WTC11 (cell line): ENCODE results near the gene ADK. TPM values are rescaled to one million over a fixed set of nuclear protein-coding genes. Genes with fewer than 3 reads are reported as not detected.

ENCODE experiments used
- ATAC-seq: fragments of 200-7000 bp; cut with Tn5 transposase; 2 replicates; pipeline ENCODE4 v1.10.0; 2021; ENCODE audit warnings: mild to moderate bottlenecking, moderate library complexity
- CTCF ChIA-PET: fragments of 300-600 bp; sonication (Branson Sonifier 250); formaldehyde crosslinking; loops from one replicate; lab custom pipeline; 2021; ENCODE audit warnings: antibody characterized with exemption; lab: Charles Lee
- POLR2A ChIA-PET: fragments of 350-600 bp; sonication (Branson Sonifier 250); formaldehyde crosslinking; loops from one replicate; lab custom pipeline; 2021; ENCODE audit warnings: antibody characterized with exemption; lab: Charles Lee
- DNase-seq: peaks from one replicate; pipeline ENCODE4 v3.0.0; 2021; ENCODE audit warnings: low spot score
- H3K27ac Mint-ChIP-seq: 2 replicates; pipeline ENCODE4 v1.8.0; 2021; ENCODE audit warnings: mixed read lengths
- H3K27me3 Mint-ChIP-seq: 2 replicates; pipeline ENCODE4 v1.8.0; 2021; ENCODE audit warnings: low read depth, mild to moderate bottlenecking, moderate library complexity, mixed read lengths
- H3K36me3 Mint-ChIP-seq: 2 replicates; pipeline ENCODE4 v1.8.0; 2021; ENCODE audit warnings: mixed read lengths
- H3K4me1 Mint-ChIP-seq: 2 replicates; pipeline ENCODE4 v1.8.0; 2022; ENCODE audit warnings: mixed read lengths
- H3K4me3 Mint-ChIP-seq: 2 replicates; pipeline ENCODE4 v1.8.0; 2021; ENCODE audit warnings: mild to moderate bottlenecking, moderate library complexity, mixed read lengths
- H3K9me3 Mint-ChIP-seq: 2 replicates; pipeline ENCODE4 v1.8.0; 2021; ENCODE audit warnings: mixed read lengths
- AR ChIP-seq: fragments of 250-450 bp; sonication (Bioruptor Pico); IDR thresholded peaks from 2 replicates; pipeline ENCODE4 v1.9.0; 2021; ENCODE audit warnings: mild to moderate bottlenecking
- CTCF ChIP-seq: fragments of 200-600 bp; IDR thresholded peaks from 2 replicates; pipeline ENCODE4 v1.8.0; 2022; ENCODE audit warnings: antibody characterized with exemption
- EMX1 ChIP-seq: fragments of 250-450 bp; sonication (Bioruptor Pico); IDR thresholded peaks from 2 replicates; pipeline ENCODE4 v1.8.0; 2021; ENCODE audit warnings: mild to moderate bottlenecking
- FOXP4 ChIP-seq: sonication (generic); formaldehyde crosslinking; IDR thresholded peaks from 2 replicates; pipeline ENCODE4 v1.8.0; 2022; ENCODE audit warnings: mild to moderate bottlenecking, missing genetic modification reagents
- GABPB1 ChIP-seq: sonication (generic); formaldehyde crosslinking; IDR thresholded peaks from 2 replicates; pipeline ENCODE4 v1.8.1; 2023; ENCODE audit warnings: mild to moderate bottlenecking, missing genetic modification reagents
- GRHL2 ChIP-seq: fragments of 250-450 bp; sonication (Bioruptor Pico); IDR thresholded peaks from 2 replicates; pipeline ENCODE4 v1.8.0; 2022; ENCODE audit warnings: mild to moderate bottlenecking, moderate library complexity; ENCODE audit not compliant: insufficient replicate concordance, severe bottlenecking
- JUN ChIP-seq: sonication (generic); formaldehyde crosslinking; IDR thresholded peaks from 2 replicates; pipeline ENCODE4 v1.8.0; 2023; ENCODE audit warnings: mild to moderate bottlenecking, missing genetic modification reagents
- MAX ChIP-seq: sonication (generic); formaldehyde crosslinking; IDR thresholded peaks from 2 replicates; pipeline ENCODE4 v1.8.0; 2022; ENCODE audit warnings: mild to moderate bottlenecking, missing genetic modification reagents
- OVOL2 ChIP-seq: fragments of 250-450 bp; sonication (Bioruptor Pico); IDR thresholded peaks from 2 replicates; pipeline ENCODE4 v1.9.0; 2021; ENCODE audit warnings: mild to moderate bottlenecking, borderline replicate concordance
- PRDM15 ChIP-seq: sonication (generic); formaldehyde crosslinking; IDR thresholded peaks from 2 replicates; pipeline ENCODE4 v1.8.0; 2022; ENCODE audit warnings: missing genetic modification reagents
- ZBTB21 ChIP-seq: sonication (generic); formaldehyde crosslinking; IDR thresholded peaks from 2 replicates; pipeline ENCODE4 v1.8.1; 2023; ENCODE audit warnings: mild to moderate bottlenecking, missing genetic modification reagents, borderline replicate concordance
- ZBTB43 ChIP-seq: sonication (generic); formaldehyde crosslinking; IDR thresholded peaks from 2 replicates; pipeline ENCODE4 v1.8.1; 2023; ENCODE audit warnings: mild to moderate bottlenecking, missing genetic modification reagents
- ZNF138 ChIP-seq: sonication (generic); formaldehyde crosslinking; conservative IDR thresholded peaks from 2 replicates; pipeline ENCODE4 v1.8.1; 2022; ENCODE audit warnings: mild to moderate bottlenecking, moderate library complexity, missing genetic modification reagents
- ZNF671 ChIP-seq: fragments of 250-450 bp; sonication (Bioruptor Pico); IDR thresholded peaks from 2 replicates; pipeline ENCODE4 v1.8.0; 2021; ENCODE audit warnings: mild to moderate bottlenecking
- total RNA-seq: library from RNA; stranded (reverse); gene quantifications from 3 replicates; pipeline ENCODE4 v1.2.3, GENCODE V29; 2021
- TF ChIP-seq, protein P1 (sequence below): sonication (generic); formaldehyde crosslinking; IDR thresholded peaks from 2 replicates; pipeline ENCODE4 v1.8.0; 2023; ENCODE audit warnings: missing genetic modification reagents

Gene ADK
- total RNA-seq, 1 experiment from 2014 or later, result 32.7 TPM

DNA sequence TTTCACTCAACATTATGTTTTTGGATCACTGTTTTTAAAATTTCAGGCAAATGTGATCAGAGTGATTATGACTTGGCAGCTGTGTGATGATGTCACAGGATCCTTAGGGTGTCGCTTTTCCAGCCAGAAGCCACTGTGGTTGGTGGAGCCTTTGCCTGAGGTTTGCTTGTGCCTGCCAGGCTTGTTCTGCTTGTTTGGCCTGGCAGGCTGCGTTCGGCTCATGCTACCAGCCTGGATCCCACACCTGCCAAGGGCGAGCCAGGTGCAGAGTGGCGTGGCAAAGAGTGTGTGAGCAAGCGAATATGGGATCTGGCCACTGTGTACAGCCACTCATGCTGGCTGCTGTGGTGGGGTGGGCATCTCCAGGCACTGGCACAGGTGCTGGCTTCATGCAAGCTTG lies 55.7 kb downstream of the ADK start:
- POLR2A ChIA-PET, result interaction anchor here (0.9 kb wide), 1 partner anchor 68 kb away, joined by 8 read pairs; no protein-coding TSS in a partner anchor
- TF ChIP-seq ZBTB43 (CRISPR knock-in tag) (no peak), ZBTB21 (CRISPR knock-in tag) (no peak), ZNF138 (CRISPR knock-in tag) (no peak), GABPB1 (no peak), GRHL2 (CRISPR knock-in tag) (no peak), PRDM15 (CRISPR knock-in tag) (no peak), ZNF671 (CRISPR knock-in tag) (no peak), JUN (CRISPR knock-in tag) (no peak), EMX1 (CRISPR knock-in tag) (no peak), MAX (no peak), AR (CRISPR knock-in tag) (no peak), OVOL2 (no peak), CTCF (no peak), FOXP4 (CRISPR knock-in tag) (no peak)
- TF ChIP-seq, protein P1, sequence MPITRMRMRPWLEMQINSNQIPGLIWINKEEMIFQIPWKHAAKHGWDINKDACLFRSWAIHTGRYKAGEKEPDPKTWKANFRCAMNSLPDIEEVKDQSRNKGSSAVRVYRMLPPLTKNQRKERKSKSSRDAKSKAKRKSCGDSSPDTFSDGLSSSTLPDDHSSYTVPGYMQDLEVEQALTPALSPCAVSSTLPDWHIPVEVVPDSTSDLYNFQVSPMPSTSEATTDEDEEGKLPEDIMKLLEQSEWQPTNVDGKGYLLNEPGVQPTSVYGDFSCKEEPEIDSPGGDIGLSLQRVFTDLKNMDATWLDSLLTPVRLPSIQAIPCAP (CRISPR knock-in tag), result no peak
- no peak overlapping the region for H3K27ac Mint-ChIP-seq
- ATAC-seq (no peak), DNase-seq (no peak)
- H3K27me3 Mint-ChIP-seq, result no peaks in the 10 kb centered on the region
- 0 out of 2 replicates have a peak, but pooled peaks cover 3% of the 10 kb centered on the region for H3K9me3 Mint-ChIP-seq
- CTCF ChIA-PET, result interaction anchor here (0.5 to 1.3 kb wide), 2 partner anchors 56 to 813 kb away, joined by 4 read pairs; partner anchors contain the start of gene ADK
- H3K4me3 Mint-ChIP-seq, result no peak overlapping the region
- H3K36me3 Mint-ChIP-seq, result peaks cover 6% of the 10 kb centered on the region; the same call in 1 of the 2 replicates
- peaks cover 16% of the 10 kb centered on the region for H3K4me1 Mint-ChIP-seq
